ENCODE results near the gene COL18A1.

GRCh38 chr21:45476582-45476981 lies 71.6 kb downstream of the COL18A1 start:
- no peak for TF ChIP-seq CTCF (IDR thresholded peaks at IDR 0.05)
- TF ChIP-seq EZH2 (IDR thresholded peaks at IDR 0.05; ENCODE audit: borderline replicate concordance, insufficient read depth, low read depth, low read length, poor library complexity, severe bottlenecking) = no peak
